ENCODE measurements around the gene LIPM.

The LIPM gene

GRCh38 chr10:88826388-88826787 is 23.9 kb downstream of the LIPM start:
- ChIA-PET POLR2A (no interaction called here), CTCF (interaction anchor here (1.4 kb wide), 1 partner anchor 9 kb away, joined by 7 read pairs; no protein-coding TSS in a partner anchor)
- no peak for DNase-seq (ENCODE audit: extremely low spot score)
- TF ChIP-seq HDGF (IDR thresholded peaks at IDR 0.05; ENCODE audit: borderline replicate concordance) (no peak), FOXK2 (IDR thresholded peaks at IDR 0.05) (no peak), ARNT (IDR thresholded peaks at IDR 0.05) (no peak), BHLHE40 (IDR thresholded peaks at IDR 0.05; ENCODE audit: borderline replicate concordance) (no peak)

- POLR2A ChIA-PET, result no interaction called here
Observed at GRCh38 chr10:88827671-88828070, 25.1 kb downstream of the LIPM start.

GRCh38 chr10:88828310-88828709 is 25.8 kb downstream of the LIPM start:
- POLR2A ChIA-PET, result no interaction called here
- DNase-seq (ENCODE audit: extremely low spot score), result no peak
- CTCF ChIA-PET, result no interaction called here
- TF ChIP-seq PKNOX1 (IDR thresholded peaks at IDR 0.05), result no peak
- TF ChIP-seq LEF1 (IDR thresholded peaks at IDR 0.05; ENCODE audit: borderline replicate concordance), result no peak
- no peak for TF ChIP-seq HDGF (IDR thresholded peaks at IDR 0.05; ENCODE audit: borderline replicate concordance)
- TF ChIP-seq ARNT (IDR thresholded peaks at IDR 0.05), result no peak
- no peak for TF ChIP-seq ZNF384 (IDR thresholded peaks at IDR 0.05)
- TF ChIP-seq TARDBP (IDR thresholded peaks at IDR 0.05), result no peak
- no peak for TF ChIP-seq BHLHE40 (IDR thresholded peaks at IDR 0.05; ENCODE audit: borderline replicate concordance)

More at GRCh38 chr10:88827671-88828070, 25.1 kb downstream of the LIPM start:
- CTCF ChIA-PET, result interaction anchor here (0.7 kb wide), 1 partner anchor 22 kb away, joined by 4 read pairs; no protein-coding TSS in a partner anchor
- DNase-seq (ENCODE audit: extremely low spot score), result no peak
- TF ChIP-seq ZNF384 (IDR thresholded peaks at IDR 0.05) (no peak), LEF1 (IDR thresholded peaks at IDR 0.05; ENCODE audit: borderline replicate concordance) (no peak), ARNT (IDR thresholded peaks at IDR 0.05) (no peak), CTBP1 (IDR thresholded peaks at IDR 0.05; ENCODE audit: borderline replicate concordance) (no peak), BHLHE40 (IDR thresholded peaks at IDR 0.05; ENCODE audit: borderline replicate concordance) (no peak), FOXM1 (IDR thresholded peaks at IDR 0.05; ENCODE audit: borderline replicate concordance) (no peak), FOXK2 (IDR thresholded peaks at IDR 0.05) (no peak), NFRKB (IDR thresholded peaks at IDR 0.05) (no peak), SUZ12 (IDR thresholded peaks at IDR 0.05) (no peak)

- POLR2A ChIA-PET, result no interaction called here
- CTCF ChIA-PET, result interaction anchor here (0.6 to 0.7 kb wide), 3 partner anchors 106 to 812 kb away, joined by 3 to 7 read pairs (median 3); no protein-coding TSS in a partner anchor
- no peak for TF ChIP-seq ZNF384 (IDR thresholded peaks at IDR 0.05)
- no peak for TF ChIP-seq CTBP1 (IDR thresholded peaks at IDR 0.05; ENCODE audit: borderline replicate concordance)
- no peak for TF ChIP-seq LEF1 (IDR thresholded peaks at IDR 0.05; ENCODE audit: borderline replicate concordance)
- TF ChIP-seq BHLHE40 (IDR thresholded peaks at IDR 0.05; ENCODE audit: borderline replicate concordance), result no peak
- TF ChIP-seq L3MBTL2 (conservative IDR thresholded peaks at IDR 0.05), result no peak
- TF ChIP-seq PKNOX1 (IDR thresholded peaks at IDR 0.05), result no peak
- no peak for TF ChIP-seq FOXA1 (IDR thresholded peaks at IDR 0.05)
- no peak for TF ChIP-seq FOXM1 (IDR thresholded peaks at IDR 0.05; ENCODE audit: borderline replicate concordance)
- no peak for TF ChIP-seq SUZ12 (IDR thresholded peaks at IDR 0.05)
- TF ChIP-seq ELF4 (IDR thresholded peaks at IDR 0.05), result no peak
- TF ChIP-seq NFRKB (IDR thresholded peaks at IDR 0.05), result no peak
- no peak for TF ChIP-seq FOXK2 (IDR thresholded peaks at IDR 0.05)
- TF ChIP-seq HDGF (IDR thresholded peaks at IDR 0.05; ENCODE audit: borderline replicate concordance), result no peak
- TF ChIP-seq TARDBP (IDR thresholded peaks at IDR 0.05), result no peak
- no peak for TF ChIP-seq SP1 (IDR thresholded peaks at IDR 0.05)
- no peak for TF ChIP-seq ARNT (IDR thresholded peaks at IDR 0.05)
- no peak for DNase-seq (ENCODE audit: extremely low spot score)
Observed at GRCh38 chr10:88830643-88831268, 28.2 kb downstream of the LIPM start.

- ChIA-PET POLR2A (no interaction called here), CTCF (interaction anchor here (0.6 to 1.8 kb wide), 3 partner anchors 21 to 105 kb away, joined by 4 to 10 read pairs (median 7); no protein-coding TSS in a partner anchor)
- DNase-seq (ENCODE audit: extremely low spot score), result no peak
- TF ChIP-seq SUZ12 (IDR thresholded peaks at IDR 0.05) (no peak), ZNF384 (IDR thresholded peaks at IDR 0.05) (no peak), FOXA1 (IDR thresholded peaks at IDR 0.05) (no peak), PKNOX1 (IDR thresholded peaks at IDR 0.05) (no peak), HDGF (IDR thresholded peaks at IDR 0.05; ENCODE audit: borderline replicate concordance) (no peak), FOXM1 (IDR thresholded peaks at IDR 0.05; ENCODE audit: borderline replicate concordance) (no peak), ARNT (IDR thresholded peaks at IDR 0.05) (no peak), L3MBTL2 (conservative IDR thresholded peaks at IDR 0.05) (no peak), NFRKB (IDR thresholded peaks at IDR 0.05) (no peak), ELF4 (IDR thresholded peaks at IDR 0.05) (no peak), SP1 (IDR thresholded peaks at IDR 0.05) (no peak), FOXK2 (IDR thresholded peaks at IDR 0.05) (no peak), TARDBP (IDR thresholded peaks at IDR 0.05) (no peak), LEF1 (IDR thresholded peaks at IDR 0.05; ENCODE audit: borderline replicate concordance) (no peak), BHLHE40 (IDR thresholded peaks at IDR 0.05; ENCODE audit: borderline replicate concordance) (no peak)
Observed at GRCh38 chr10:88831709-88832108, 29.2 kb downstream of the LIPM start.

- POLR2A ChIA-PET, result no interaction called here
Observed at GRCh38 chr10:88832376-88832775, 29.8 kb downstream of the LIPM start.

More at GRCh38 chr10:88832376-88832775, 29.8 kb downstream of the LIPM start:
- DNase-seq (ENCODE audit: extremely low spot score), result no peak
- TF ChIP-seq L3MBTL2 (conservative IDR thresholded peaks at IDR 0.05) (no peak), HDGF (IDR thresholded peaks at IDR 0.05; ENCODE audit: borderline replicate concordance) (no peak), FOXA1 (IDR thresholded peaks at IDR 0.05) (no peak), LEF1 (IDR thresholded peaks at IDR 0.05; ENCODE audit: borderline replicate concordance) (no peak), ELF4 (IDR thresholded peaks at IDR 0.05) (no peak), ARNT (IDR thresholded peaks at IDR 0.05) (no peak), PKNOX1 (IDR thresholded peaks at IDR 0.05) (no peak), FOXK2 (IDR thresholded peaks at IDR 0.05) (no peak), CTBP1 (IDR thresholded peaks at IDR 0.05; ENCODE audit: borderline replicate concordance) (no peak)
- CTCF ChIA-PET, result interaction anchor here (1.8 kb wide), 1 partner anchor 100 kb away, joined by 10 read pairs; no protein-coding TSS in a partner anchor

Data from HEK293T (cell line).